NCI-H69 (cell line): ENCODE data around the gene MARK3.
A peak's percentile ranks its signal among the peaks of the same experiment; 100 is the strongest.

Experiments
- DNase-seq: peaks from one replicate; lab custom pipeline; 2025; lab: John Stamatoyannopoulos, UW

The MARK3 gene

DNA sequence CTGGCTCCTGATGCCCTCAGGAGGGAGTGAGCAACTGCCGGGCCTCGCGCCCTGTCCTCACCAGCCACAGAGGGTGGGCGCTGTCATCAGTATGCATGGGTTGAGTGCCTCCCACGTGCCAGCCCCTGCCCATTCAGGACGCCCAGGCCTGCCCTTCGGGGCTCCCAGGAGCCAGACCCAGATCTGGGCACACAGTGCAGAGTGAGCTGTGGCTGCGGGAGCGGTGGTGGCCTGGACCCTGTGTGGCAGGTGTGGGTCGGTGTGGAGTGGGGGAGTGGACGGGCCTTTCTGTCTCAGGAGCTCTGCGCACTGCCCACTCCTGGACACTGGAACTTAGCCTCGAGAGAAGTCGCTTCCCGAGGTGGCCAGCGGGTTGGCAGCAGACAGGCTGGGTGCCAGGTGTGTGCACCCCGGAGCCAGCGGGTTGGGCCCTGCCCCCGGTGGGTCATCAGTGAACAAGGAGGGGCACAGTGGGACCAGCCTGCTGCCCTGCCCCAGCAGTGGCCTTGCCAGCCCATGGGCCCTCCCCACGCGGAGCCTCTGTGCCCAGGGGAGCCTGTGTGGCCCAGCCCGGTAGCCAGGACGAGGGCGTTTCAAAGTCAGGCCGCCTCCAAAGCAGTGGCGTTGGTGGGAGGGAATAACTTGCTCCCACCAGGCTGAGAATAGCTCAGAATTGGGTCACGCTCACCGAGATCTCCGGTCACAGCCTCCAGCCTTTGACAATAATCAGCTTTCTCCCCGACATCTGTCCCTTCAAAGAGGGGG lies 153.3 kb downstream of the MARK3 start:
- DNase-seq: no peak

DNA sequence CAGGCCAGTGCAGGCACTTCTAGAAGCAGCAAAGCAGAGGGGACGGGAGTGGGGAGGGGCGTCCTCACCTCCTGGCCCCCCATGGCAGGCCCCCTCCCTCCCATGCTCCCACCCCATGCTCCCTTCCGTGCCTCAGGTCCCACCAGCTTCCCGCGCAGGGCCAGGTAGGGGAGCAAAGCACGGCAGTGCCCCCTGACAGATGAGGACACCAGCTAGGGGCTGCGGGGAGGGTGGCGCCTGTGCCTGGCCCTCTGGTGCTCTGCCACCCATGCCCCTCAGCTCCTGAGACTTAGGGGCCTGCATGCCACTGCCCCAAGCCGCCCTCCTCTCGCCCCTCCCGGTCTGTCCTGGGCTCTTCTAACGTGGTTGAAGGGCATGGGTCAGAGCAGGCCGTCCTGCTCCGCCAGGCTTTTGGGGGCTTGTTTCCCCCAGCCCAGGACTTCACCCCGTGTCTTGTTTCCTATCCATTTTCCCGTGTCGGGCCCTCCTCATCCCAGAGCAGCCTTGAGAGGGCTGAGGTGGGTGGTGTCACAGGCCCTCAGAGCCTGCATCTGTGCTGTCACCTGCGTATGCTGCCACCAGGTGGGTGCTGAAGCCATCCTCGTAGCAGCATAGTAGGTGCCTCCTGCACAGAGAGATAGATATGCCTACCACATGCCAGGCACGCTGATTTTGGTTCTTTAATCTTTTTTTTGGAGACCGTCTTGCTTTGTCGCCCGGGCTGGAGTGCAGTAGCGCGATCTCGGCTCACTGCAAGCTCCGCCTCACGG lies 154.0 kb downstream of the MARK3 start:
- DNase-seq: peak; percentile 34

DNA sequence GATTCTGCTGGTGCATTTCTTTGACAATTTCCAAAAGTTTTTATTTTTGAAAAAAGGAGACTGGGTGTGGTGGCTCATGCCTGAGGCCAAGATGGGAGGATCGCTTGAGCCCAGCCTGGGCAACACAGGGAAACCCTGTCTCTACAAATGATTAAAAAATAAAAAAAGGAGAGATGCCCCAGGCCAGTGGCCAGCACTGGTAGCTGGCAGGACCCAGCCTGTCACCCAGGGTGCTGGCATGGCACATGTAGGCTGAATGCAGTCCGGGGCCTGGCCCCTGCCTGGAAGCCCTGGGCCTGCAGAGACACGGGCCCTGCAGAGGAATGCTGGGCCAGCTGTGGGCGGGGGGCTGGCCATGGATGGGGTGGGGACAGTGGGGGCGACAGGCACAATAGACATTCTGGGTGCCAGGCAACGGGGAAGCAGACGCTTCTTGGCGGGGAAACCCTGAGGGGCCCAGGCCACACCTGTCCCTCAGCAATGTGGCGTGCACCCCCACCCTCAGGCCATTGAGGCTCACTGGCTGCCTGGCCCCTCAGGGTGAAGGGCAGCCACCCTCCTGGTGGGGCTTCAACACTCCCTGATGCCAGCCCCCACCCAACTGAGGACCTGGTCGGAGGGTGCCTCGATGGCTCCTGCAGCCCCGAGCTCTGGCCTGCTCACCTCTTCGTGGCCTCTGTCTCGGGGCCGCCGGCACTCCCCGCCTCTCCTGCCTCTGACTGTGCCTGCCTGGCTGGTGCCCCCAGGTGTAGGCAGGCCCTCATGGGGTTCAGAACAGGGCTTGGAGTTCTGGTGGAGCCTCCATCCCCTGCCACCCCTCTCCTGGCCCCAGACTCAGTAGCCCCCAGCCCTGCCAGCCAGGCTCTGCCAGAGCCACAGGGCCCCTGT lies 155.8 kb downstream of the MARK3 start:
- DNase-seq: peak; percentile 65

DNA sequence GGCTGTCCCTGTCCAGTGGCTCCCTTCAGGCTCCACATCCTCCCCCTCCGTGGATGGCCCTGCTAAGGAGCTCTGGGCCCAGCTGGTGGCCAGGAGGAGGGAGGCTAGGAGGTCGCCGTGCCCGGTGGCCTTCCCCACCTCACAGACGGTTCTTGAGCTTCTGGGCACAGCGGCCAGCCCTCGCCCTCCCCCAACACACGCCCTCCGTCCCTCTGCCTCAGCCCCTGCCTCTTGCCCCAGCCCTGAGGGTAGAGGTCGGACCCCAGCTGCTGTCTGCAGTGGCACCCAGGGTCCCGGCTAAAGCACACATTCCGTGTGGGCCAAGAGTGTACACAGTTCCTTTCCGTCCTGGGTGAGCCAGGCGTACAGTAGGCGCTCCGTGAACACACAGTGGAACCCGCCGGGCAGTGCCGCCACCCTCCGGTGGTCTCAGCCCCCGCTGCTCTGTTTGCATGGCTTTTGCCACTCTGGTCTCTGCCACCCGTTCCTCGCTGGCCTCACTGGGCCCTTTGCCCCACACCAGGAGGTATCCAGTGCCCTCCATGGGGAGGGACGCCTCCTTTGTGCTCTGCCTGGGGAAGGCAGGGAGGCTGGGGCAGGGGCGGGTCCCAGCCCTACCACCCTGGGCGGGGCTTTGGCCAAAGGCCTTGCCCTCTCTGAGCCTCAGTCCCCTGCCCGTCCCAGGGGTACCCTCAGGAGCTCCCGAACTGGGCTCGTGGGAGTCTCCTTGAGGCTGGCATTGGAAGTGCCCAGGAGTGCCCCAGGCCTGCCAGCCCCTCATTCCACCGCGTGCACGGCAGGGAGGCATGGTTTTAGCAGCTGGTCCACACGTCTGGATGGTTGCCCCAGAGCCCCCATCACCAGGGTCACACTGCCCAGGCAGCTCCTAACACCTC lies 156.7 kb downstream of the MARK3 start:
- DNase-seq: peak; percentile 29

DNA sequence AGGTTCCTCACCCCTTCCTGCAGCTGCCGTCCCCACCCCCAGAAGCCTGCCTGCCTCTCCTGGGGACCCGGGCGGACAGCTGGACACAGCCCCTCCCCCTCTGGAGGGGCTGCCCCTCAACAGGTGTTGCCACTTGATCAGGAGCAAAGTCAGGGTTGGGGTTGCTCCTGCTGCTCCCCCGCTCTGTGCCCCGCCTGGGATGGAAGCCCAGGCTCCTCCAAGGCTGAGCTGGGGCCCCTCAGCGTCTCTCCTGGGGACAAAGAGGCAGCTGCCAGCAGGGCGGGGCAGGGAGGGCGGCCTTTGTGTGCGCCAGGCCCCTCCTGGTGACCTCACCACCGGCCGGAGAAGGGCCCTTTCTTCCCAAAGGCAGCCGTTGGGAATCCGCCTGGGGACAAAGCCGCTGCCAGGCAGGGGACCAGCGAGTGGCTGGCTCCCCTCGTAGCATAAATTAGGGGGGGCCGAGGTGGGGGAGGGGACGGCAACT lies 157.4 kb downstream of the MARK3 start:
- DNase-seq: peak; percentile 96

DNA sequence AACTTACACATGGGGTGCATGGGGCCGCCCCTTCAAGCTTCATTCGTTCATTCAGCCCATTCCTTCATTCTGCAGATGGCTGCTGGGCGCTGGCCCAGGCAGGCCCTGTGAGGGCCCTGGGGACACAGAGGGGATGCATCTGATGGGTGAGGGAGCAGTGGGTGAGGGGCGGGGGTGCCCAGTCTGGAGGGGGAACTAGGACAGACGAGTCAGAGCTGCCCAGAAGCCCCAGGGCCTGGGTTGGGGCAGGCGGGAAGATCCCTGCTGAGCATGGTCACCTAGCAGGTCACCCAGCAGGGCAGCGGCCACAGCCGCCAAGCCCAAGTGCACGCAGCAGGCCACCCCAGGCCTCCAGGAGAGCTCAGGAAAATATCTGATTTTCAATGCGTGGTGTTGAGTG lies 157.9 kb downstream of the MARK3 start:
- DNase-seq: peak; percentile 87

DNA sequence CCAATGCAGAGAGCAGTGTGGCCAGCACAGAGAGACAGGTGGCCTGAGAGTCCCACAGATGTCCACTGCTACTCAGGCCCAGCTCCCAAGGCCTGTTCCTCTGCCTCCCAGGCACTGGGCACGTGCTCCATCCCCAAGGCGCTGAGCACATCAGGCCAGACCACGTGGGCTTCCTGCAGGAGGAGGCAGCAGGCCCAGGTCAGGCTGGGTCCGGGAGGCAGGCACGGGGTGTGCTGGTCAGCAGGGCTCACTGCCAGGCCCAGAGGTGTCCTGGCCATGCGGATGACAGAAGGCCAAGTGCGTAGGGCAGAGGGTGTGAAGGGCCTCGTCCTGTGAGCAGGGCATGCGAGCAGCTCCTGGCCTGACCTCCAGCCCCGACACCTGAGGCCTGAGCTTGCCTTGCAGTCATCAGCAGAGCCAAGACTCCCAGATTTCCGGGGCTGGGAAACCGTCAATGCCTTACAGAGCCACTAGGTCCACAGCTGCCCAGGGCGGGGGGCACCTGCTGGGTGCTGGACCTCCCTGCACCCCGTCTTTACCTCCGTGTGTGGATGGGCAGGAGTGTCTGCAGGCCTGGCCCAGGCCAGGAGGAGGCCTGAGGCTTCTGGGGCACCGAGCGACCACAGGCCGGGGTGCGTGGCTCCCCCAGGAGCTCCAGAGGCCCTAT lies 158.6 kb downstream of the MARK3 start:
- DNase-seq: peak; percentile 58

DNA sequence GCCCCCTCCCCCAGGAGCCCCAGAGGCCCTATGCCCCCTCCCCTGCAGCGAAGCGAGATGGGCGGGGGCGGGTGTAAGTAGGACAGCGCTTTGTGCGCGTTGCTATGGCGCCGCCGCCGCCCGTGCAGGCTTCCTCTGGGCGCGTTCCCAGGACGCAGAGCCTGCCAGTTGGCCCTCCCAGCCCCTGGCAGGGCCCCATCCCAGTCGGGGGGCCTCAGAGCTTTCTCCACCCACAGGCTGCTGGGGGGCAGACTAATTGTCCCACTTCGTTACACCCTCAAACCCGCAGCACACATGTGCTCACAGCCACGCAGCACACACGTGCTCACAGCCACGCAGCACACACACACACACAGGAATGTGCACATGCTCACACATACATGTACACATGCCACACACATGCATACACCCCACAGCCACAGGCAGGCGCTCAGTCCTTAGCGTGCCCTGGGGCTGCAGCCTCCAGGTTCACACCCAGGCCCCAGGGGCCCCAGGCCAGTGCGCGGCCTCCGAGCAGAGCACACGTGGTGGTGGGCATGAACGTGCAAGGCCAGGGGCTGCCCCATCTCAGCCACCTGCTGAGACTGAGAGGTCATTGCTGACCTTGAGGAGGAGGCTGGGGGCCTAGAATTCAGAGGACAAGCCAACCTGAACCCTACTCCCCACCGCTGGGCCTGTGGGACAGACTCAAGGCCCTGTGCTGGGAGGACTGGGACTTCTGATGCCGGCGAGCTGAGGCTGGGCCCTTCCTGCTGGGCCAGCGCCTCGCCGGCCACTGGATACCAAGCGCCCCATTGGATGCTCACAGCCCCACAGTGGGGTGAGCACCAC lies 159.4 kb downstream of the MARK3 start:
- DNase-seq: peak; percentile 86

DNA sequence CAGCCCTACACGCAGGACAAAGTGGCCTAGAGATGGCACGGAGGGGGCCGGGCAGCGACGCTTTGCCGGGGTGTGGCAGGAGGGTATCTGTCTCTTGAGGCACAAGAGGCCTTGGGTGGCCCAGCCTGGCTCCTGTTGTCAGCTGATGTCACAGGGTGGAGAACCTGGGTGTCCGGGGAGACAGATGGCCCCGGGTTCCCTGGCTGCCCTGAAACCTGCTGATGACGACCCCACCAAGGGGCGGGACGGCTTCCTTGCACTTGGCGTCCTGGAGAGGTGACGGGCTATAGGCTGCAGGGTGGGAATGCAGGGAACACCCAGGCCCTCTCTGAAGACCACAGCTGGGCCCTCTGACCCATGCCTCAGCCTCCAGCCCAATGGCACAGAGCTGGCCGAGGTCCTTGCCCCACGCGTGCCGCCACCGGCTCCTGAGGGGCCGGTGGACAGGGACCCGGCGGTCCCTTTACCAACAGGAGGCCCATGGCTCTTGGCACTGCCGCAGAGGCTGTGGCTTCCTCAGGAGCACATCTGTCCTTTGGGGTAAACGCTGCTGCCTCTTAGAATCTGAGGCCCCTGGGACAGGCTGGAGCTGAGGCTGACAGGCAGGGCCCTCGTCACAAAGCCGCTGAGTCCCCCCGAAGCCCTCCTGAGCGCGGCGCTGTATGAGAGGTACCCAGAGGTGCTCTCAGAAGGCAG lies 160.2 kb downstream of the MARK3 start:
- no peak for DNase-seq

DNA sequence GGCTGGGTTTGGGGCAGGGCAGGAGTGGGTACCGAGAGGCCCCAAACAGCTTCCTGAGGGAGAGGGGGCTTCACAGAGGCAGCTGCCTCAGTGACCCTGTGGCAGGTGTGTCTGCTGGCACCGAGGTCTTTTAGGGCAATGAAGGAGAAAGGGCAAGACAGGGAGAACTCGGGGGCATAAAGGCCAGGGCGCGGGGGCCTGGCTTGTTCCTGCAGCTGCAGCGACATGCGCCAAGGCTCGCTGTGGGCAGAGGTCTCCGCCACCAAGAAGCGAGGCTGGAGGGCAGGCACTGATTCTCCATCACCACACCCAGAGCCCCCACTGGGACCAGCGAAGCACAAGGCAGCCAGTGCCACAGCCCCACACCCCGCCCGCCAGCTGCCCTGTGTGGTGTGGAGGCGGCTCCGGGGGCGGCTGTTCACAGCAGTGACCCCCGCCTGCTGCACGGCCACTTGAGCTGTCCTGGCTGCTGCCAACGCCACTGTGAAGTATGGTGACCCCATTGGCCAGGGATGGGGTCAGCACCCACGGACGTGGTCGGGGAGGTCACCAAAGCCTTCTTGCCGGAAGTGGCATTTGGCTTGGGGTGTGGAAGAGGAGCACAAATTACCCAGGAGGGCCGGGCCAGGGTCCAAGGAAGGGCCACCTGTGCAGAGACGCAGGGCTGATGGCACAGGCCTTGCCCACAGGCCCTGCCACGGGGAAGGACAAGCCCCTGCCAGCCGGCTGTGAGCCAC lies 160.9 kb downstream of the MARK3 start:
- peak; percentile 51 for DNase-seq

DNA sequence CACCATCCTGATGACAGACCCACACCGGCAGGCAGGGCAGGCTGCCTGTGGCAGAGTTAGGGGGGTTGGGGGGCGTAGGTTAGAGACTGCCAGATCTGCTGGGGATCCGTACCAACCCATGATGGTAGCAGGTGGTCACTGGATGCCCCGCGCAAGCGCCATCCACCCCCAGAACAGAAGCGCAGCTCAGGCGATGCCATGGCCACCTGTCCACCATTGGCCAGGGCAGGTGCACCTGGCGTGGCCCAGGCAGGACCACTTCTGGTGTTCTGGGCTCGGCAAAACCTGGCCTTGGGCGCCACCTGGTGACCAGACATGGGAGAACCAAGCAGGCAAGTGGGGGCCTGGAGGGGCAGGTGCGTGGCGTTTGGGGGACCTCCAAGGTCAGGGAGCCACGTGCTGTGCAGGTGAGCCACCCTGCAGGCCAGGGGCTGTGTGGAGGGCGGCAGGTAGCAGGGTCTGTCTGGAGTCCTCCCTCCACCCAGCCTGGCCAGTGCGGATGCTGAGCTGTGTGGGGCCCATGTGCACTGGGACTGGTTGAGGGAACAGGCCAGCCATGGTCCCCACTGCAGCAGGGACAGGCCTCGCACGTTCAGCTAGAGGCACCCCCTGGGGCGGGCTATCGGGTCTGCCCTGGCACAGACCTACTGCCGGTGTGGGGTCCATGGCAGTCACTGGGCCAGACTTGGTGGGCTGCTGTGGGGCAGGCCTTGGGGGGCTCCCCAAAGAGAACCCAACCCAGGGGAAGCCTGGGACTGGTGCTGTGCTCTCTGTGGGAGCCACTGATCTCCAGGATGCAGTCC lies 161.6 kb downstream of the MARK3 start:
- DNase-seq: peak; percentile 83

DNA sequence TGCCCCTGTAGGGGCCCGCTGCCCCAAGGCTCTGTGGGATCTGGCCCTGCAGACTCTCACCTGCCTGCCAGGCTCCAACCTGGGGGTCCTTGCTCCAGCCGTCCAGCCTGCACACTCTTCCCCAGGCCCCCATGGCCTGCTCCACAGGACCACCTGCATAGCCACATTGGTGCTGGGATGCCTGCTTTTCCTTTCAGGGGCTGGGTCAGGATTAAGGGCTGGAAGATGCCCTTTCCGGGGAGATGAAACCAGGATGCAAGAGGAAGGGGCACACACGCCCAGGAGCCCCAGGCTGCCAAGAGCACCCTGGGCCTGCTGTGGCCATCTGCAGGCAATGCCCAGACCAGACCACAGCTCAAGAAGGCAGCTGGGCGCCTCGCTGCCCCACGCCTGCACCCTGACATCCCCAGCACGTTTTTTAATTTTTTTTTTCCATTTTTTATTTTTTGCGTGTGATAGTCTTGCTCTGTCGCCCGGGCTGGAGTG lies 162.3 kb downstream of the MARK3 start:
- no peak for DNase-seq

DNA sequence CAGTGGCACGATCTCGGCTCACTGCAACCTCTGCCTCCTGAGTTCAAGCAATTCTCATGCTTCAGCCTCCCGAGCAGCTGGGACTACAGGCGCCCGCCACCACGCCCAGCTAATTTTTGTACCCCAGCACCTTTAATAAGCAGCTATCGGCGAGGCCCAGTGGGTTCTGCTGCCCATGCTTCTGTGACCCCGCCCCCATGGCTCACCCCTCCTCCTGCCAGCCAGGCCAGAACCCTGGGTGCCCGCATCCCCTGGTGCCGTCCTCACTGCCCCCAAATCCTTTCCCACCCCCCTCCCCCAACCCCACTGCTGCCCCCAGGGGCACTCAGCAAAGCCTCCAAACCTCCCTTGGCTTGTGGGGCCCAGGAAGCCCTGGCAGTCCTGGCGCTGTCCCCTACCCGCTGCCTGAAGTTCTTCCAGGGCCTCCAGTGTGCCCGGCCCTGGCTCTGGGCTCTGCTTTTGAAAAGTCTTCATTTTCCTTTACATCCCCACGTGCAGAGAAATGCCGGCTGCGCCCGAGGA lies 162.8 kb downstream of the MARK3 start:
- no peak for DNase-seq

DNA sequence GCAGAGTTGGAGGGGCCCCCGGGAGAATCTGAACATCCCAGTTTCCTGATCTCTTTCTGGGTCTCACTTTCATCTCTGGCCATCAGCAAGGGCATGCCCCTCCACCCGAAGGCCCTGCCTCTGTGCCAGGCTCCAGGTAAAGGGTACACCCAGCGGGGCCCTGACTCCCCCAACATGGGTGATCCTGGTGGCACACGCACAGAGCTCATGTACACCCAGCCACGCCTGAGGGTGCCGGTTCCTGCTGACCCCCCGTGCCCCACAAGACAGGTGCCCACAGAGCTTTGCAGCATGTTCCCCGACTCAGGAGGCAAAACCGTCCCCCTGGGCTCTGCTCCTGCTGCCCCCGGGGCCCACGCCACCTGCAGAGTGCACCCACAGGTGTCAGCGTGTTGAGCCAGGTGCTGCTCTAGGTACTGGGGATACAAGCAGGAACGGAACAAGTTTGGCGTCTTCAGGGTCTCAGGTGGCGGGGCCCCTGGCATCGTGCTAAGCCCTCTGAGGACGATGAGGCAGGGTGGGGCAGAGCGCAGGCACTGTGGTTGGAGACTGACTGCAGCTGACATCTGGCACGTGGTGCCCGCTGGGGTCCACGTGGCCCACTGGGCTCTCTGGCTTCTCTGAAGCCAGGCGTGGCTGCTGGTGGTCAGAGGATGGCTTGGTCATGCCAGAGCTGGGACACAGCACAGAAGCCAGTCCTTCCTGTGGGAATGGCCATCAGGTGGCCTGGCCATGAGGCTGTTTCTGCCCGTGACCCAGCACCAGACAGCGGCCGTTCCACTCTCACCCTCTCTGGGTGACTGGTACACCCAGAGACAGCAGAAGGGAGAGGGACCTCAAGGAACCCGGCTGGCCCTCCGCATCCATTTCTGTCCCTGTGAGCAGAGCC lies 163.5 kb downstream of the MARK3 start:
- no peak for DNase-seq

DNA sequence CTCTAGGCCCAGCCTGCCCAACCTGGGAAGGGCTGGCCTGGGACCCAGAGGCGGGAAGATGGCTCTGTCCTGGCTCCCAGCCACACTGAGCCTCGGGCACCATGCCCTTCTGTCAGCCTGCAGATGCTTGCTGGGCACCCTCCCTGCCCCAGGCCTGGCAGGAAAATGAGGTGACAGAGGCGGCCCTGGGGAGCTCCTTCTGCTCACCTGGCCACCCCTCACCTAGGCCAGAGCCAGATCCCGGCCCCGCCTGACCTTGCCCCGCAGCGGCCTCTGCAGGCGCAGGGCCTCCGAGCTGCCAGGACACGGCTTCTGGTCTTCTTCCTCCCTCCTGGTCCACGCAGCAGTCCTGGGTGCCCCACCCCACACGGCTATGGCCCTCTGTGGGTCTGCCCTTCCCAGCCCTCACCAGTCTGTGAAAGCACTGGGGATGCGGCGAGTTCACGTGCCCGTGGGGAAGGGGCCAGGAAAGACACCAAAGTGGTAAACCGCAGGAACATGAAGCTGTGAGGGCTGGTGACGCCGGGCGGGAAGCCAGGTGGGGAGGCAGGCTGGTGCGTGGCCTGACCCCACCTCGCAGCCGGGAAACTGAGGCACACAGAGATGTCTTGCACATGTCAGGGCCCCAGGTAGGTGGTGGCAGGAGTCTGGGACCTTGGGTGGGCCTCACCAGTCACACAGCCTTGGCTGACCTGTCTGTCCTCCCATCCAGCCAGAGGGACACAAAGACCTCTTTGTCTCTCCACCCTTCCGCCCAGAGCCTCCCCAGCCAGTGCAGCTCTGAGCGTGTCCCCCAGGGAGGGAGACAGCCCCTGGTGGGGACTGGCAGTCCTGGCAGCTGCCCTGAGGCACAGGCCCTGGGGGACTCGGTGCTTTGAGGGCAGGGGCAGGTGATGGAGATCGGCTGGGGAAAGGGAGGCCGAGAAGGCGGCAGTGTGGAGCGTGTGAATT lies 164.4 kb downstream of the MARK3 start:
- no peak for DNase-seq
